ENCODE results near the gene GTF3C5.

DNA sequence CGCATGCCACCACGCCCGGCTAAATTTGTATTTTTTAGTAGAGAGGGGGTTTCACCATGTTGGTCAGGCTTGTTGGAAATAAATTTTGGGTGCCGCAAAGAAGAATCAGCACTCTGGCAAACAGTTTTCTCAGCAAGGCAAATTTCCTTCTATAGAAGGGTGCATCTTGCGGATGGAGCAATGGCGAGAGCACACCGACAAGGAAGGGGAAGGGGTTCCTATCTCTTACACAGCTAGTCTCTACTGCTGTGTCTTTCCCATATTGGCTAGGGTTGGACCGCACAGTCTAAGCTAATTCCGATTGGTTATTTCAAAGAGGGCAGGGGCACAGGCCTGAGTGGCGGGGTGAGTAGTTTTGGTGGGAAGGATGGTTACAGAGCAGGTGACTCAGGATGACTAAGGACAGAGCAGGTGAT is 707 bp downstream of the GTF3C5 start:
- TF ChIP-seq JUN (IDR thresholded peaks at IDR 0.05; ENCODE audit: borderline replicate concordance, low read depth, low read length) (no peak), JUN (CRISPR knock-in tag; IDR thresholded peaks at IDR 0.05; ENCODE audit: borderline replicate concordance) (no peak)
- TF ChIP-seq, protein P1, sequence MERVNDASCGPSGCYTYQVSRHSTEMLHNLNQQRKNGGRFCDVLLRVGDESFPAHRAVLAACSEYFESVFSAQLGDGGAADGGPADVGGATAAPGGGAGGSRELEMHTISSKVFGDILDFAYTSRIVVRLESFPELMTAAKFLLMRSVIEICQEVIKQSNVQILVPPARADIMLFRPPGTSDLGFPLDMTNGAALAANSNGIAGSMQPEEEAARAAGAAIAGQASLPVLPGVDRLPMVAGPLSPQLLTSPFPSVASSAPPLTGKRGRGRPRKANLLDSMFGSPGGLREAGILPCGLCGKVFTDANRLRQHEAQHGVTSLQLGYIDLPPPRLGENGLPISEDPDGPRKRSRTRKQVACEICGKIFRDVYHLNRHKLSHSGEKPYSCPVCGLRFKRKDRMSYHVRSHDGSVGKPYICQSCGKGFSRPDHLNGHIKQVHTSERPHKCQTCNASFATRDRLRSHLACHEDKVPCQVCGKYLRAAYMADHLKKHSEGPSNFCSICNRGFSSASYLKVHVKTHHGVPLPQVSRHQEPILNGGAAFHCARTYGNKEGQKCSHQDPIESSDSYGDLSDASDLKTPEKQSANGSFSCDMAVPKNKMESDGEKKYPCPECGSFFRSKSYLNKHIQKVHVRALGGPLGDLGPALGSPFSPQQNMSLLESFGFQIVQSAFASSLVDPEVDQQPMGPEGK (CRISPR knock-in tag; IDR thresholded peaks at IDR 0.05; ENCODE audit: borderline replicate concordance) = no peak
